Measurements from ENCODE around the gene SPATS2. TPM values are rescaled to one million over a fixed set of nuclear protein-coding genes. Genes with fewer than 3 reads are reported as not detected.

SPATS2 gene
- total RNA-seq, 2 experiments from 2014 or later: 6.1 to 6.4 TPM

DNA sequence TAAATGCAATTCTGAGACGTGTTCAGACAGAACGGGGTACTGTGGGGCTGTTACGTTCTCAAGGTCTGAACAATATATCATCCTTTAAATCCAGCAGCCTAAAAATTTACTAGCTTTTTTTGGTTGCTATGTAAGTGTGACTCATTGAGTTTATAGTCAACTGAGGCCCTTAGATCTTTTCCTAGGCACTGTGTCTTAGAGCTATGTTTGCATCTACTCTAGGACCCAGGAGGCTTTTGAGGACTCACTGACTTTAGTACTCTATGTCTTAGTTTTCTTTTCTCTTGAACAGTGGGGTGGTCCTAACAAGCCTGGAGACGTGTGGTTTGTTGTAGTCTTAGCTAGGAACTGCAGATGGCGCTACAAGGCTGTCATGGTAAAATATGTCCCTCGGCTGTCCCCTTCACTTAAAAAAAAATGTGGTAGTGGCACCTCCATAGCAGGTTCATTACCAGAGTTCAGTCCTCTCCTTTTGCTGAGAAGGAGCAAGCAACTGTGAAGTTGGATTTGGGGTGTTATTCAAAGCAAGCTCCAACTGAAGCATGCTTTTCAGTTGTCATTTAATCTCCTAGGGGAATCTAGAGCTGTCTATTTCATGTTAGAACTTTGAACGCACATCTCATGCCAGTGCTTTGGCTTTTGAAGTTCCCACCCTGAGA, 8.7 kb upstream of the SPATS2 start:
- H3K4me1 Mint-ChIP-seq (ENCODE audit: low read depth): peaks cover 7% of the 10 kb centered on the region
- Histone ChIP-seq H3K27ac (ENCODE audit: low read depth in 1 of 2, low read length in 2 of 2) (no peak overlapping the region), H3K4me3 (ENCODE audit: low read length) (no peak overlapping the region), H3K36me3 (ENCODE audit: insufficient read depth, low read length) (no peaks in the 10 kb centered on the region), H3K4me1 (ENCODE audit: insufficient read depth, low read length) (peaks cover 3% of the 10 kb centered on the region), H3K27me3 (ENCODE audit: control insufficient read depth in 1 of 2, insufficient read depth in 2 of 2, low read length in 2 of 2) (peaks cover 9 to 12% of the 10 kb centered on the region in 2 experiments), H3K9me3 (ENCODE audit: control insufficient read depth in 1 of 2, insufficient read depth in 1 of 2, low read length in 2 of 2) (no peaks in the 10 kb centered on the region)
- no peaks in the 10 kb centered on the region for H3K9me3 Mint-ChIP-seq
- DNase-seq: peak in 8 of 14 experiments; percentile 31 to 86 (median 62)
- H3K4me3 Mint-ChIP-seq: peak overlapping the region; percentile 34
- peaks cover 29% of the 10 kb centered on the region for H3K27me3 Mint-ChIP-seq
- ATAC-seq (ENCODE audit: poor library complexity): peak; percentile 96
- intact Hi-C loops (cut with DNase I, micrococcal nuclease): loop anchor here (1.0 to 5.0 kb wide), 6 partner anchors 156 to 264 kb away; partner anchors contain the start of gene PRPF40B (in 1 of the 2)
- TF ChIP-seq, protein P1, sequence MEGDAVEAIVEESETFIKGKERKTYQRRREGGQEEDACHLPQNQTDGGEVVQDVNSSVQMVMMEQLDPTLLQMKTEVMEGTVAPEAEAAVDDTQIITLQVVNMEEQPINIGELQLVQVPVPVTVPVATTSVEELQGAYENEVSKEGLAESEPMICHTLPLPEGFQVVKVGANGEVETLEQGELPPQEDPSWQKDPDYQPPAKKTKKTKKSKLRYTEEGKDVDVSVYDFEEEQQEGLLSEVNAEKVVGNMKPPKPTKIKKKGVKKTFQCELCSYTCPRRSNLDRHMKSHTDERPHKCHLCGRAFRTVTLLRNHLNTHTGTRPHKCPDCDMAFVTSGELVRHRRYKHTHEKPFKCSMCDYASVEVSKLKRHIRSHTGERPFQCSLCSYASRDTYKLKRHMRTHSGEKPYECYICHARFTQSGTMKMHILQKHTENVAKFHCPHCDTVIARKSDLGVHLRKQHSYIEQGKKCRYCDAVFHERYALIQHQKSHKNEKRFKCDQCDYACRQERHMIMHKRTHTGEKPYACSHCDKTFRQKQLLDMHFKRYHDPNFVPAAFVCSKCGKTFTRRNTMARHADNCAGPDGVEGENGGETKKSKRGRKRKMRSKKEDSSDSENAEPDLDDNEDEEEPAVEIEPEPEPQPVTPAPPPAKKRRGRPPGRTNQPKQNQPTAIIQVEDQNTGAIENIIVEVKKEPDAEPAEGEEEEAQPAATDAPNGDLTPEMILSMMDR (IDR thresholded peaks at IDR 0.05): peak; percentile 78
- H3K27ac Mint-ChIP-seq: no peak overlapping the region
- CTCF ChIA-PET: interaction anchor here (0.6 to 3.6 kb wide), 24 partner anchors 8 to 278 kb away, joined by 3 to 85 read pairs (median 5); partner anchors contain the start of genes DNAJC22, KCNH3, SPATS2 and TROAP
- H3K36me3 Mint-ChIP-seq (ENCODE audit: low read depth): no peaks in the 10 kb centered on the region
- POLR2A ChIA-PET: interaction anchor here (1.0 to 3.7 kb wide), 6 partner anchors 8 to 222 kb away, joined by 3 to 24 read pairs (median 4); partner anchors contain the start of genes DNAJC22 and SPATS2

GRCh38 chr12:49359671-49360070, 7.6 kb upstream of the SPATS2 start:
- Mint-ChIP-seq H3K9me3 (no peaks in the 10 kb centered on the region), H3K27me3 (peaks cover 22% of the 10 kb centered on the region), H3K27ac (no peak overlapping the region), H3K4me3 (no peak overlapping the region), H3K36me3 (ENCODE audit: low read depth) (no peaks in the 10 kb centered on the region), H3K4me1 (ENCODE audit: low read depth) (peaks cover 7% of the 10 kb centered on the region)
- H3K27me3 ChIP-seq (ENCODE audit: control insufficient read depth in 1 of 2, insufficient read depth in 2 of 2, low read length in 2 of 2): peaks cover 0 to 7% of the 10 kb centered on the region in 2 experiments
- ATAC-seq (ENCODE audit: poor library complexity): no peak
- no peak overlapping the region for H3K27ac ChIP-seq (ENCODE audit: low read depth in 1 of 2, low read length in 2 of 2)
- no peaks in the 10 kb centered on the region for H3K9me3 ChIP-seq (ENCODE audit: control insufficient read depth in 1 of 2, insufficient read depth in 1 of 2, low read length in 2 of 2)
- TF ChIP-seq, protein P1 (IDR thresholded peaks at IDR 0.05): no peak
- ChIA-PET POLR2A (interaction anchor here (1.8 to 3.7 kb wide), 2 partner anchors 7 to 155 kb away, joined by 19 to 24 read pairs; partner anchors contain the start of gene SPATS2), CTCF (interaction anchor here (2.4 to 3.6 kb wide), 4 partner anchors 13 to 220 kb away, joined by 12 to 85 read pairs (median 34); partner anchors contain the start of gene DNAJC22)
- no peak for DNase-seq
- H3K36me3 ChIP-seq (ENCODE audit: insufficient read depth, low read length): no peaks in the 10 kb centered on the region
- H3K4me3 ChIP-seq (ENCODE audit: low read length): no peak overlapping the region
- peaks cover 3% of the 10 kb centered on the region for H3K4me1 ChIP-seq (ENCODE audit: insufficient read depth, low read length)
- intact Hi-C loops (cut with DNase I, micrococcal nuclease): loop anchor here in 1 of 2 experiments (1.0 to 10.0 kb wide), 3 partner anchors 222 to 345 kb away; partner anchors contain the start of genes FMNL3 and PRPF40B

GRCh38 chr12:49362077-49362476, 5.2 kb upstream of the SPATS2 start:
- Histone ChIP-seq H3K27ac (ENCODE audit: low read depth in 1 of 2, low read length in 2 of 2) (no peak overlapping the region), H3K36me3 (ENCODE audit: insufficient read depth, low read length) (no peaks in the 10 kb centered on the region), H3K27me3 (ENCODE audit: control insufficient read depth in 1 of 2, insufficient read depth in 2 of 2, low read length in 2 of 2) (peaks cover 0 to 6% of the 10 kb centered on the region in 2 experiments), H3K4me3 (ENCODE audit: low read length) (no peak overlapping the region), H3K9me3 (ENCODE audit: control insufficient read depth in 1 of 2, insufficient read depth in 1 of 2, low read length in 2 of 2) (no peaks in the 10 kb centered on the region), H3K4me1 (ENCODE audit: insufficient read depth, low read length) (peaks cover 13% of the 10 kb centered on the region)
- peaks cover 7% of the 10 kb centered on the region for H3K36me3 Mint-ChIP-seq (ENCODE audit: low read depth)
- TF ChIP-seq, protein P1 (IDR thresholded peaks at IDR 0.05): no peak
- ChIA-PET POLR2A (interaction anchor here (1.0 kb wide), 1 partner anchor 39 kb away, joined by 3 read pairs; the partner anchor contains the start of gene TROAP), CTCF (interaction anchor here (0.8 to 1.1 kb wide), 2 partner anchors 14 to 152 kb away, joined by 3 to 4 read pairs; no protein-coding TSS in a partner anchor)
- H3K9me3 Mint-ChIP-seq: no peaks in the 10 kb centered on the region
- no peak overlapping the region for H3K4me3 Mint-ChIP-seq
- intact Hi-C loops (cut with DNase I, micrococcal nuclease): loop anchor here in 1 of 2 experiments (10.0 kb wide), 1 partner anchor 343 kb away; the partner anchor contains the start of gene FMNL3
- no peak overlapping the region for H3K27ac Mint-ChIP-seq
- ATAC-seq (ENCODE audit: poor library complexity): no peak
- no peak for DNase-seq
- H3K4me1 Mint-ChIP-seq (ENCODE audit: low read depth): peaks cover 12% of the 10 kb centered on the region
- H3K27me3 Mint-ChIP-seq: peaks cover 11% of the 10 kb centered on the region

Data from CD4-positive, alpha-beta T cell (primary cell).